CD4-positive, alpha-beta T cell (primary cell): Measurements from ENCODE around the gene S100P. TPM values are rescaled to one million over a fixed set of nuclear protein-coding genes. Genes with fewer than 3 reads are reported as not detected.
A peak's percentile ranks its signal among the peaks of the same experiment; 100 is the strongest.
"Not testable (repeated sequence)": the region's sequence is repeated elsewhere in the genome, so short reads cannot be mapped to it uniquely, and the experiment has no call there.

Experiments
- ATAC-seq: fragments of 200-7000 bp; cut with Tn5 transposase; one replicate; pipeline ENCODE4 v1.10.0; 2022; ENCODE audit warnings: mild to moderate bottlenecking; ENCODE audit not compliant: poor library complexity
- CTCF ChIA-PET: fragments of 350-600 bp; sonication (Branson Sonifier 250); formaldehyde crosslinking; loops from one replicate; lab custom pipeline; 2021; ENCODE audit warnings: antibody characterized with exemption, inconsistent platforms; lab: Charles Lee
- POLR2A ChIA-PET: fragments of 350-600 bp; sonication (Branson Sonifier 250); formaldehyde crosslinking; loops from one replicate; lab custom pipeline; 2021; ENCODE audit warnings: antibody characterized with exemption, inconsistent platforms; lab: Charles Lee
- DNase-seq, 14 experiments: peaks; one replicate each; pipeline ENCODE4 v3.0.0-alpha.2; 2013 to 2020; ENCODE audit warnings: mixed read lengths in 2 of 14
- H3K27ac ChIP-seq, 2 donors: one replicate each; pipeline versions ENCODE4 v1.5.1 to v1.7.0; 2013; ENCODE audit warnings: low read length in 2 of 2, low read depth in 1 of 2, mild to moderate bottlenecking in 1 of 2
- H3K27me3 ChIP-seq, 2 experiments: 1 replicate in 1 of 2; 2 replicates in 1 of 2; pipeline versions ENCODE4 v1.6.1 to v1.7.0; 2013; ENCODE audit warnings: low read length in 2 of 2, control low read depth in 1 of 2, mild to moderate bottlenecking in 1 of 2, moderate library complexity in 1 of 2; ENCODE audit not compliant: insufficient read depth in 2 of 2, control insufficient read depth in 1 of 2
- H3K36me3 ChIP-seq: one replicate; pipeline ENCODE4 v1.6.1; 2013; ENCODE audit warnings: low read length, control low read depth; ENCODE audit not compliant: insufficient read depth
- H3K4me1 ChIP-seq: one replicate; pipeline ENCODE4 v1.6.1; 2013; ENCODE audit warnings: low read length, control low read depth; ENCODE audit not compliant: insufficient read depth
- H3K4me3 ChIP-seq: one replicate; pipeline ENCODE4 v1.5.1; 2013; ENCODE audit warnings: mild to moderate bottlenecking, low read length, moderate library complexity
- H3K9me3 ChIP-seq, 2 experiments: 1 replicate in 1 of 2; 2 replicates in 1 of 2; pipeline versions ENCODE4 v1.6.1 to v1.7.0; 2013; ENCODE audit warnings: low read length in 2 of 2, mild to moderate bottlenecking in 2 of 2, control low read depth in 1 of 2, moderate library complexity in 1 of 2; ENCODE audit not compliant: control insufficient read depth in 1 of 2, insufficient read depth in 1 of 2
- H3K27ac Mint-ChIP-seq: one replicate; pipeline ENCODE4 v1.8.0; 2020; ENCODE audit warnings: mixed read lengths
- H3K27me3 Mint-ChIP-seq: one replicate; pipeline ENCODE4 v1.8.0; 2021; ENCODE audit warnings: mixed read lengths
- H3K36me3 Mint-ChIP-seq: one replicate; pipeline ENCODE4 v1.8.0; 2021; ENCODE audit warnings: low read depth, mixed read lengths
- H3K4me1 Mint-ChIP-seq: one replicate; pipeline ENCODE4 v1.8.0; 2021; ENCODE audit warnings: low read depth, mixed read lengths
- H3K4me3 Mint-ChIP-seq: one replicate; pipeline ENCODE4 v1.8.0; 2020; ENCODE audit warnings: mild to moderate bottlenecking, mixed read lengths
- H3K9me3 Mint-ChIP-seq: one replicate; pipeline ENCODE4 v1.8.0; 2020; ENCODE audit warnings: mixed read lengths
- CTCF ChIP-seq: fragments of 200-600 bp; IDR thresholded peaks from one replicate; pipeline ENCODE4 v1.8.0; 2022; ENCODE audit warnings: antibody characterized with exemption, mild to moderate bottlenecking
- intact Hi-C, 2 experiments: fragments of 100-400 bp; cut with DNase I in 1 of 2; cut with micrococcal nuclease in 1 of 2; formaldehyde crosslinking; loops; one replicate each; pipeline versions ENCODE4 v1.15.1 to v1.9.0; 2023 to 2025; cut with DNase I, micrococcal nuclease
- total RNA-seq, 174 experiments: library from RNA in 2 of 174; stranded (reverse) in 2 of 174; gene quantifications; one replicate each; pipeline ENCODE4 v1.2.3 and lab custom pipeline; 2021 to 2026

The S100P gene
- total RNA-seq, 2 experiments from 2014 or later = 0.58 to 2.8 TPM

DNA sequence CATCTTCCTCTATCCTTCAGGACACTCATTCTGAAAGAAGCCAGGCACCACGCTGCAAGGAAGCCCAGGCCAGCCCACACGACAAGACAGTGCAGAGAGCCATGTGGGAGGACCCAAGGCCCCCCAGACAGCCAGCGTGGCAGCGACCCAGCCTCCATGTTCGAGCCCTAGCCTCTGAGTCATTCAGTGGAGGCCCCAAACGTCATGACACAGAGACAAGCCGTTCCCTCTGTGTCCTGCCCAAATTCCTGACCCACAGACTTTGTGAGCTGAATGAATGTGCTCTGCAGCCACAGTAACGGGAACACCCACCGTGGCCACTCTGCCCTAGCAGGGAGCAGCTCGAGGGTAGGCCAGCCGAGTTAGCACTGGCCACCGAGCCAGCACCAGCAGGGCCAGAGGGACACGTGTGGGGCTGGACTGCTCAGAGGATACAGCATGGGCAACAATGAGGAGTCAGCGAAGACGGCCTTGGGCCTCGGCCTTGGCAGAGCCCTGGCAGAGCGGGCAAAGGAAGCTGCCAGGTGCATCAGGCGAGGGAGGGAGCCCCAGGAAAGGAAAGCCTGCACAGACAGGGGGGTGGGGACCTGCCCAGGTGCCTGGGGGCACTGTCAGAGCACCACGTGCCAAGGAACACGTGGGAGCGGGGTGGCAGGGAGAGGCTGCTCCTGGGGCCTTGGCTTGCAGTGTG is 30.9 kb downstream of the S100P start:
- Histone ChIP-seq H3K27me3 (no peaks in the 10 kb centered on the region), H3K4me3 (no peak overlapping the region), H3K36me3 (no peaks in the 10 kb centered on the region), H3K9me3 (no peaks in the 10 kb centered on the region), H3K4me1 (peaks cover 16% of the 10 kb centered on the region), H3K27ac (no peak overlapping the region)
- H3K27ac Mint-ChIP-seq = no peak overlapping the region
- no peaks in the 10 kb centered on the region for H3K27me3 Mint-ChIP-seq
- DNase-seq (peak in 1 of 14 experiments; percentile 5), ATAC-seq (no peak)
- intact Hi-C loops = no loop called here
- H3K4me3 Mint-ChIP-seq = no peak overlapping the region
- H3K9me3 Mint-ChIP-seq = no peaks in the 10 kb centered on the region
- H3K4me1 Mint-ChIP-seq = peaks cover 16% of the 10 kb centered on the region
- ChIA-PET POLR2A (no interaction called here), CTCF (interaction anchor here (0.7 kb wide), 1 partner anchor 149 kb away, joined by 4 read pairs; no protein-coding TSS in a partner anchor)
- H3K36me3 Mint-ChIP-seq = no peaks in the 10 kb centered on the region
- TF ChIP-seq CTCF = no peak

DNA sequence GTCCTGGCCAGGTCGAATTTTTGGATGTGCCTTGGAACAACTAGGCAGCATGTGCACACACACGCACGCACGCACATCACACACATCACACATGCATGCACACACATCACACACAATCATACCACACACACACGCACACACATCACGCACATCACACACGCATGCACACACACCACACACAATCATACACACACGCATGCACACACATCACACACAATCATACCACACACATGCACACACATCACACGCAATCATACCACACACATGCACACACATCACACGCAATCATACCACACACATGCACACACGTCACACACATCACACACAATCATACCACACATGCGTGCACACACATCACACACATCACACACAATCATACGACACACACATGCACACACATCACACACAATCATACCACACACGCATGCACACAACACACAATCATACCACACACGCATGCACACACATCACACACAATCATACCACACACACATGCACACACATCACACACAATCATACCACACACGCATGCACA is 31.8 kb downstream of the S100P start:
- POLR2A ChIA-PET, CTCF ChIA-PET, H3K27me3 Mint-ChIP-seq, H3K36me3 ChIP-seq, H3K4me3 ChIP-seq, H3K4me1 ChIP-seq, H3K4me3 Mint-ChIP-seq, ATAC-seq, H3K9me3 ChIP-seq, H3K36me3 Mint-ChIP-seq, H3K27ac Mint-ChIP-seq, intact Hi-C loops, DNase-seq, H3K27me3 ChIP-seq, H3K27ac ChIP-seq, H3K9me3 Mint-ChIP-seq: not testable (repeated sequence)
- peaks cover 12% of the 10 kb centered on the region for H3K4me1 Mint-ChIP-seq

DNA sequence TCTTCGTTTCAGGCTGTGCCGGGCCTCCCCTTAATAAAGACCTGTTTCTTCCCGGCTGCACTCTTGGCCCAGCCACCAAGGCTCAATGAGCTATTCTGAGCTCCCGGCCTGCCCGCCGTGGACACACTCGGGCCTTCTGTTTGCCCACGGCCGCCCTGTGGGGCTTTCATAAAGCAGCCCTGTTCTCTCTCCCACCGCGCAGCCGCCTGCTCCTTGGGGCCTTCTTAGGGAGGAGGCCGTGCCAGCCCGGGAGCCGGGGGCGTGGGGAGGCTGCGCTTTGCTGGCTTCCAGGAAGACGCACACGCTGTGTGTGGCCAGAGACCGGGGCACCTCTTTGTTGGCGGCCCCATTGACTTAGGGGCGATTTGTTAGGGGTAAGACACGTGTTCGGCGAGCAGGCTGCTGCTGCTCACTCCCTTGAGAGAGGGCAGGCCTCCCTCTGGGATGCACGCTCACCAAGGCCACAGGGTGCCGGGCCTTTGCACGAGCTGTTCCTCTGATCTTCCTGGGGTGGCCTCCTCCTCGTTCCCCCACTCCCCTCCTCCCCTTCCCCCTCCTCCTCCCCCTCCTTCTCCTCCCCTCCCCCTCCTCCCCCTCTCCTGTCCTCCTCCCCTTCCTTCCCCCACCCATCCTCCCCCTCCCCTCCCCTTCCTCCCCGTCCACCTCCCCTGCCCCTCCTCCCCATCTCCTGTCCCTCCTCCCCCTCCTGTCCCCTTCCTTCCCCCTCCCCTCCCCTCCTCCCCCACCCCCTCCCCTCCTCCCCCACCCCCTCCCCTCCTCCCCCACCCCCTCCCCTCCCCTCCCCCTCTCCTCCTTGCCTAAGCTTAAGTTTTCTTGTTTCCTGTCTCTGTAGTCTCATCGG is 33.6 kb downstream of the S100P start:
- intact Hi-C loops = no loop called here
- Mint-ChIP-seq H3K27me3 (no peaks in the 10 kb centered on the region), H3K4me3 (no peak overlapping the region), H3K9me3 (no peaks in the 10 kb centered on the region), H3K27ac (peak overlapping the region; percentile 6), H3K4me1 (peaks cover 12% of the 10 kb centered on the region), H3K36me3 (no peaks in the 10 kb centered on the region)
- no peaks in the 10 kb centered on the region for H3K27me3 ChIP-seq
- H3K27ac ChIP-seq = no peak overlapping the region
- POLR2A ChIA-PET = interaction anchor here (0.6 to 1.7 kb wide), 4 partner anchors 9 to 147 kb away, joined by 3 to 4 read pairs (median 3); partner anchors contain the start of genes BLOC1S4 and MRFAP1
- no peak overlapping the region for H3K4me3 ChIP-seq
- TF ChIP-seq CTCF = no peak
- H3K9me3 ChIP-seq = no peaks in the 10 kb centered on the region
- ATAC-seq (no peak), DNase-seq (peak in 1 of 14 experiments; percentile 9)
- H3K36me3 ChIP-seq = no peaks in the 10 kb centered on the region
- CTCF ChIA-PET = no interaction called here
- H3K4me1 ChIP-seq = peaks cover 7% of the 10 kb centered on the region
